ENCODE measurements around the gene GDE1.

GDE1 gene

GRCh38 chr16:19485611-19486010 lies 36.3 kb downstream of the GDE1 start:
- DNase-seq, result no peak

GRCh38 chr16:19484096-19484495 lies 37.8 kb downstream of the GDE1 start:
- no peak for DNase-seq

DNA sequence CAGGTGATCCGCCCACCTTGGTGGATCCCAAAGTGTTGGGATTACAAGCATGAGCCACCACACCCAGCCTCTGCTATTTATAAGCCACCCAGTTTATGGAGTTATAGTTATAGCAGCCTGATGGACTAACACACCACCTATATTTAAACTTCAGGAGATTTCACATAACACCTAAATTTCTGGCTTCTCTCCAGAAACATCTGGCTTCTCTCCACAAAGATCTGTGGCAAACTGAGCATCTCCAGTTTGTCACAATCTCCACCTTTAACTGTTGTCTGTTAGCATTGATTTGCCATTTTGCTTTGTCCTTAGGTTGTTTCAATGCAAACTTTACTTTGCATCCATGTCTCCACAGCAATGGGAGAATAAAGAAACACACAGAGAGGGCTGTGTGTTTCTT lies 39.6 kb downstream of the GDE1 start:
- DNase-seq, result no peak

GRCh38 chr16:19481769-19482168 lies 40.1 kb downstream of the GDE1 start:
- DNase-seq, result no peak

GRCh38 chr16:19481296-19481695 lies 40.6 kb downstream of the GDE1 start:
- no peak for DNase-seq

- DNase-seq, result no peak
These were observed 42.6 kb downstream of the GDE1 start for GRCh38 chr16:19479302-19479721.

DNA sequence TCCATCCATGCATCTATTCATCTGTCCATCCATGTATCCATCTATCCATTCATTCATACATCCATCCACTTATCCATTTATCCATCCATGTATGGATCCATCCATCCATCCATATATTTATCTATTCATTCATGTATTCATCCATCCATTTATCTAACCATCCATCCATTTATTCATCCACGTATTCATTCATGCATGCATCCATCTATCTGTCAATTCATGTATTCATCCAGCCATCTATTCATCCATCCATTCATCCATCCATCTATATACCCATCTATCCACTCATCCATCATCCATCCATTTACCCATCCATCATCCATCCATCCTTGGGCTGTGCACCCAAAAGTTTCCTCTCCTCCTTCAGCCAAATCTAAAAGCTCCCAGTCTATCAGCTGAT lies 43.4 kb downstream of the GDE1 start:
- DNase-seq, result no peak

DNA sequence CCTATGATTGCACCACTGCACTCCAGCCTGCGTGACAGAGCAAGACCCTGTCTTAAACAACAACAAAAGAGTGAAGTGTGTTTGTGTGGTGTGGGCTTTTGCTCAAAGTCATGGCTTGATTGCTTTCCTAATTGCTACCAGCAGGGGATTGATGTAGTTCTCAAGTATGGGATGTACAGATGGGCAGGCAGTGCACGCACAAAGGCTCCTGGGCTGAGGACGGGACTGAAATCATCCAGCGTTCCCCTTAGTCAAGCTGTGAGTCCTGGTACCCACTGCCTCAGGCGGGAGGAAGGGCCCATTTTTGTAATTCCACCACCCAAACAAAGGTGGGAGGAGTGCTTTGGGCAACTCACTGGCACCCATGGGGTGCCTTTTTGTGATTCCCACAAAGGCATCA lies 47.3 kb downstream of the GDE1 start:
- no peak for DNase-seq

GRCh38 chr16:19472482-19472881 lies 49.4 kb downstream of the GDE1 start:
- no peak for DNase-seq

GRCh38 chr16:19468300-19468699 lies 53.6 kb downstream of the GDE1 start:
- DNase-seq, result no peak

GRCh38 chr16:19463468-19464315 lies 58.2 kb downstream of the GDE1 start:
- DNase-seq, result no peak

DNA sequence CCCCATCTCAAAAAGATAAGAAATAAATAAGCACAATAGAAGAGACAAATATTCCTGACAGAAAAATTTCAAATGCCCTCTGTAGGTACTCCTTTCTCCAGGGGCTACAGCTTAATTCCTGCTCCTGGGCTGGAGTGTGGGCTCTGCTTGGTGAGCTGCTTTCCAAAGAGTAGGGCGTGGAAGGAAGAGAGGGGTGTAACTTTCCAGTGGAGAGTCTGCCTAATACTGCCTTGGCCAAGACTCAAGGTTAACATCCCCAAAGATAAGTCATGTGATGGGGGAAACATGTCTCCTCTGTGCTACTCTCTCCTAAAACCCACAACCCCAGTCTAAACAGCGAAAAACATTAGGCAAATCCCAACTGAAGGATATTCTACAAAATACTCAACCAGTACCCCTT lies 61.5 kb downstream of the GDE1 start:
- DNase-seq, result no peak

- DNase-seq, result no peak
These were observed 63.0 kb downstream of the GDE1 start for GRCh38 chr16:19458722-19459379.
